GM19438 (cell line): ENCODE data around the gene BBS9.

Experiments used
- ATAC-seq: cut with Tn5 transposase; IDR thresholded peaks from one replicate; pipeline ENCODE4 v1.9.1; 2021; ENCODE audit warnings: low read depth; ENCODE audit not compliant: unreplicated experiment

BBS9 gene

DNA sequence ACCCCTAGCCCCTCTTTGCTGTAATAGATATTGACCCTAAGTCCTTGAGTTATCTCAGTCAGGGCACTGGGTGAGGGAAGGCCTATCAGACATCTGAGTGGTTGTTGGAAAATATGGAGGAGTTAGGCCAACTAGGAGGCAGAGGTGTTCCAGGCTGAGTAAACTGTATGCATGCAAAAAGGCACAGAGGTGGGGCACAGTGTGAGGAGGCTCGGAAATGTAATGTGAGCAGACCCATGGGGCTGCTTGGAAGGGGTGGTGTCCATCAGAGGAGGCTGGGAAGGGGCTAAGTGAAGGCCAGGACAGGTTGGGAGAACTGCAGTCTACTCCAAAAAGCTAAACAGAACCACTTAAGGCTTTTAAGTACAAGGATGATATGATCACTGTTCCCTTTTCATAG, 452.7 kb downstream of the BBS9 start:
- ATAC-seq = no peak

- no peak for ATAC-seq
Observed at GRCh38 chr7:33582533-33582932, 453.2 kb downstream of the BBS9 start.

GRCh38 chr7:33589911-33590310, 460.5 kb downstream of the BBS9 start:
- ATAC-seq = no peak

DNA sequence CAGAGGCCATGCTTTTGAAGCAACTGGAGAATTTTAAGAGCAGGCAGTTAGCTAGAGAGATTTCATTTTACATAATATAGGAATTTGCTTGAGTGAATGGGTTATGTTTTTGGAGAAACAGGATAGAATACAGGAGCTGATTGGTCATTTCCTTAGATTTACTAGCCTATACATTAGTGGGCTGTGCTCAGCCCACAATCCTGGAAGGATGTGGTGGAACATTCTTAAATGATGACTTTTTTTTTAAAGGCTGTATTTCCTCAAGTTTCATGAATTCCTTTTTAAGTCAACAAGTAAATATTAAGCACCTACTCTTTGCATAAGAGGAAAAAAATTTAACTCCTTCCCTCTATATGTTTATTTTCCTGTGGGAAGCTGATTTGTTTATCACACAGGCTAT, 461.6 kb downstream of the BBS9 start:
- ATAC-seq = no peak

GRCh38 chr7:33591490-33591889, 462.1 kb downstream of the BBS9 start:
- ATAC-seq = no peak

GRCh38 chr7:33592718-33593117, 463.4 kb downstream of the BBS9 start:
- no peak for ATAC-seq

GRCh38 chr7:33593611-33594010, 464.2 kb downstream of the BBS9 start:
- no peak for ATAC-seq

GRCh38 chr7:33596686-33597085, 467.3 kb downstream of the BBS9 start:
- ATAC-seq = no peak

DNA sequence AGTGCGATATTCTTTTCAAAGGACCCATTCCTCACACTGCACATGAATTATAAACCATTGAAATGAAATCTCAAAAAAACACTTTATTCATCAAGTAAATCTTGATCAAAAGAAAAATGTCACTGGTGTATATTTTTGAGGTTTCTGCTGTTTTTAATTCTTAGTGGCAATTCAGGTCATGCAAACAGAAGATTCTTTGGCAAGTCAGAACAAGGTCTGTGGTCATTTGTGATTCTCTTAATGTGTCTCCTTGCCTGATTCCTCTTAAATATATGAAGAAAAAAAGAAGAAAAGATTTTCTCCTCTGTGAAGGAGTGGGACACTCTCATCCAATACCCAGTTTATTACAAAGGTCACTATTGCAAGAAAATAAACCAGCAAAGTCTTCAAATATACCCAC, 467.8 kb downstream of the BBS9 start:
- no peak for ATAC-seq

DNA sequence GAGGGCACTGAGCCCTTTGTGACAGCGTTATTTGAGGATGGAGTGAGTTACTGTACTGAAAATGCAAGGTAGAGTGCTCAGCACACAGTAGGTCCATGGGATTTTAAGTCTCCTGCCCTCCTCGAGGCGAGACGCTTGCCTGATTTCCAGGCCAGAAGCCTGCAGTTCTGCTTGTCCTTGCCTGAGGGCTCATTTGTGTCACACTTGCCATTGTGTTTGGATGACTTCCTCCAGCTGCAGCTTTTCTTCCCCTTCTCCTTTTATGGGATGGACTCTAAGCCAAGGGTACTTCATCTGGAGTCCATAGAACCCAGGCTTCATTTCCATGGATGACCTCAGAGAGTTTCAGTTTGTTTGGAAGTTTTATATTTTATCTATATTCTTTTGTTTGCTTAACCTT, 471.7 kb downstream of the BBS9 start:
- no peak for ATAC-seq

DNA sequence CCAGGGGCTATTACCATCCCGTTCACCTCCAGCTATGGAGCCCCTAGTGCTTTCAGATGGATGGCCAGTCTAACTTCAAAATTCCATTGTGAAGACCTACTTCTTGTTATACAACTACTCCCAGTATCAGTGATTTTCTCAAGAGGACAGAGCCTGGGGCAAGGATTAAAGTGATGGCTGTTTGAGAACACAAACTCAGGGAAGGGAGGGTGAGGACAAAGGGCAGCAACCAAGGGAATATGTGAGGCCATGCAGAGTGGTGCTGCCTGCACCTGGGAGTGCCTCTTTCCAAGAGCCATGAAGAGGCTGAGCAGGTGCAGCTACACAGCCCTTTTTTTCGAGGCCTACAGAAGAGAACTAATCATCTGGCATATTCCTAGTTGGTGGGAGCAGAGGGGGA, 472.5 kb downstream of the BBS9 start:
- no peak for ATAC-seq

GRCh38 chr7:33604056-33604455, 474.7 kb downstream of the BBS9 start:
- ATAC-seq = no peak

GRCh38 chr7:33610918-33611317, 481.6 kb downstream of the BBS9 start:
- ATAC-seq = no peak

- ATAC-seq = no peak
Observed at GRCh38 chr7:33612442-33612841, 483.1 kb downstream of the BBS9 start.

DNA sequence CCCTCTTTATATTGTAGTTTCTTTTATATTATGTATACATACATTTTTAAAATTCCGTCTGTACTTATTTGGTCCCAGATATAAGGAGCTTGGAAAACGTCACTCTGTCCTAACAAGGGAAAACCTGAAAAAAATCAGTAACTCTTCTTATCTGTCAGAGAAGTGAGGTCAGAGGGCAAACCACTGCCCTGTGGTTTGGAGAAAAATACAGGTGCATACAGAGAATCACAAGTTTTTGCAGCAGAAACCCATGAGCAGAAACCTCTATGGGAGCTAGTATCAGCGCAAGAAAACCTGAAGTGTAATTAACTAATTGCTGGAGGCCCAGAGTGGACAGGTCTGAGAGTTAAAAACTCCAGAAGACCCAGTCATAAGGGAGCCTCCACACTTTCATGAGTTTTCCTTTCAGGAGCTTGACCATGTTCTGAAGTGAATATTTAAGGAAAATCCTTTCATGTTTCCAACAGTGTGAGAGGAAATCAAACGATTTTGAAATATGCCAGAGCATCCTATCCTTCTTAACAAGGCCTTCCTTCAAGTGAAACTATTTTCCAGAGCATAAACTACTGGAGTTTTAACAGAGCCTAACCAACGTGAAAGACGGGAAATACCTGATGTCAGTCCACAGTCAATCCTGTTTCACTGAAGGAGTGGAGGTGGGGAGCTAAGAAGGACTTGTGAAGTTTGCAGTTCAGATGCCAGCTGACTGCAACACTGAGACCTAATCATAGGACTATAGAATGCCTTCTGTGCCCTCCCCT, 485.2 kb downstream of the BBS9 start:
- ATAC-seq = no peak

- ATAC-seq = no peak
Observed at GRCh38 chr7:33616752-33617151, 487.4 kb downstream of the BBS9 start.

DNA sequence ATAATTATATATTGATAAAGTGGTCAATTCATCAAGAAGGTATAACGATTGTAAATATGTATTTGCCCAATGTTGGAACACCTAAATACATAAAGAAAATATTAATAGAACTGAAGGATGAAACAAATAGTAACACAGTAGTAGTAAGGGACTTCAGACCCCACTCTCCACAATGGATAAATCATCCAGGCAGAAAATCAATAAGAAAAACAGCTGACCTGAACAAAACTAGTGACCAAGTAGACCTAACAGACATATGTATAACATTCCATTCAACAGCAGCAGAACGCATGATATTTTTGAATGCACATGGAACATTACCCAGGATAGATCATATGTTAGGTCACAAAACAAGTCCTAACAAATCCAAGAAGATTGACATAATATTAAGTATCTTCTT, 489.9 kb downstream of the BBS9 start:
- ATAC-seq = no peak

DNA sequence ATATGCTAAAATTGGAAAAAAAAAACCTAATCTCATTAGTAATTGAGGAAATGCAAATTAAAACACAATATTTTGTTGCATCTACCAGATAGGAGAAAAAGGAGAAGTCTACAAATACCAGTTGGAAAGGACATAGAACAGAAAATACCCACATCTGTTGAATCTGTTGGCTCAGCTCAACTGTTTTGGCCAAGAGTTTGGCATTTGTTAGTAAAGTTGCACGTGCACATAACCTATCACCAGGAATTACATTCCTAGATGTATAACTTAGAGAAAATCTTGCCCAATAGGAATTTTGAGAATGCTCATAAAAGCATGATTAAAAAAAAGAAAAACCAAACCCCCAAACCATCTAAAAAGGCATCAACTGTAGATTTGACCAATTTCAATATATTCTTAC, 493.9 kb downstream of the BBS9 start:
- ATAC-seq = no peak

DNA sequence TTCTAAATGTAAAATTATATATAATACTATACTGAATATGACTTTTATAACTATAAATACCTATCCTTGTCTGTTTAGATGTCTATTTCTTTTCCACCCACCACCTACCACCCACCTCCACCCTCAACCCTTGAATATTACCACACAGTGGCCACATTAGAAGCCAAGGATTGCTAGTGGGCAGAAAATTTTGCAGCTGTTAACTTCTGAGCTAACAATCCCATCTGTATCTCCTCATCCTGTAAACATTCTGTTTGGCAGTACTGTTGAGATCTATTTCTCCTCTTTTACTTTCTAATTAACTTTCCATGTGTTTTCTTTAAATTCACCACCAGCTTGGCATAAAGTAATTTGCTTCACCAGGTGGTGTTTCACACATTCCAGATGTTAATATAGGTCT, 494.9 kb downstream of the BBS9 start:
- ATAC-seq = no peak

GRCh38 chr7:33626869-33627268, 497.5 kb downstream of the BBS9 start:
- no peak for ATAC-seq

GRCh38 chr7:33627741-33628140, 498.4 kb downstream of the BBS9 start:
- no peak for ATAC-seq

GRCh38 chr7:33628894-33629293, 499.5 kb downstream of the BBS9 start:
- no peak for ATAC-seq

- ATAC-seq = no peak
Observed at GRCh38 chr7:33630359-33630758, 501.0 kb downstream of the BBS9 start.
